IPS-NIHi11 (cell line): ENCODE results near the gene SUSD3.
"Not testable (repeated sequence)": the region's sequence is repeated elsewhere in the genome, so short reads cannot be mapped to it uniquely, and the experiment has no call there.

Experiments
- DNase-seq: peaks from one replicate; pipeline ENCODE4 v3.0.0; 2012; ENCODE audit warnings: mixed read lengths, low spot score

Gene SUSD3

DNA sequence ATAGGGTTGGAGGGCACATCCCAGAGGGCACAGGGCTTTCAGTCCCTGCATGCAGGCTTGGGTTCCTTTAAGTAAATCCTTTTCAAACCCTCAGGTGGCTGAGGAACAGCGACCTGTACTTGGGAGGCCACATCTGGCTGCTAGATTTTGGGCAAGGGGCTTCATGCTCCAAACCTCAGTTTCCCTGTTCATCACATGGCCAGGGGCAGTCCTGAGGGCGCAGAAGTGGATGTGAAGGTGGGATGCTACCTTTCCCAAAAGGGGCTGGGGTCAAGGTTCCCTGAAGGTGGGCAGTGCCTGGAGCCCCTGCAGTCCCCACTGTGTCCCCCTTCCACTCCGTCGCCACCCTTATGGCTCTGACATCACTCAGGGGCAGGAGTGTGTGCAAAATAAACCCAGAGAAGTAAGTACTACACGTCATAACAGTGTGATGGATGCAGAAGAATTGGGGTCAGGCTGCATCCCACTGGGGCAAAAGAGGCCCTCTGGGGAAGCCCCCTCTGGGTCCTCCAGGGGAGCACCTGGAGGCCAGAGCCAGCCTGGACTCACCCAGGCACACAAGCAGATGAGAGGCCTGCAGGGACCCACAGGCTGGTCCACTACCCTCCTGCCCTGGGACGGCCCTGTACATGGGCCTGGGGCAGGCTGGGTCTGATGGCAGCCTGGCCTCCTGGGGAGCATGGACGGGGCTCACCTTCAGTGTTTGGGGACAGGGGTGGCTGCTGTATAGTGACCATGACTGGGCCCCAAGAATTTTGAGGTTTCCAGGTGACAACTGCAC lies 35.6 kb downstream of the SUSD3 start:
- no peak for DNase-seq

DNA sequence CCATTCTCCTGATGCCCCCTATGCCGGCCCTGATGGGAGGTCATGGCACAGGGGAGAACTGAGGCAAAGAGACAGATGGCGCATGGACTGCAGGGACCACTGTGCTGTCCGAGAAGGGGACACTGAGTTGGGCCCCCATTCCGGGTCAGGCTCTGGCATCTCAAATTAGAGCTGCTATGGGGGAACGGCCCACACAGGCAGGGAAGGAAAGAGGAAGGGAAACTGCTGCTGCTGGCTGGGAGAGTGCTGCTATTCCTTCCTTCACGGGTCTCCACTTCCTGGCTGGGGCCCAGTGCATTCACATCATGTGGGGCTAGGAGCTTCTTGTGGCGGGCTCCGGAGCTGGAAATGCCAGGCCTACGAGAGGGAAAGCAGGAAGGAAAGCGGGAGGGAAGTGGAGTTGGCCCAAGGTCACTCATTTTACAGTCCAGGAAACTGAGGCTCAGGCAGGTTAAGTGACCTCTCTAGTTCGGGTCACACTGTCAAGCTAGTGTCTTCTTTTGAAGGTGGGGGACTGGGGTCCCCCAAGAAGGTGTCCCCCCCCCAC lies 36.2 kb downstream of the SUSD3 start:
- DNase-seq: no peak

DNA sequence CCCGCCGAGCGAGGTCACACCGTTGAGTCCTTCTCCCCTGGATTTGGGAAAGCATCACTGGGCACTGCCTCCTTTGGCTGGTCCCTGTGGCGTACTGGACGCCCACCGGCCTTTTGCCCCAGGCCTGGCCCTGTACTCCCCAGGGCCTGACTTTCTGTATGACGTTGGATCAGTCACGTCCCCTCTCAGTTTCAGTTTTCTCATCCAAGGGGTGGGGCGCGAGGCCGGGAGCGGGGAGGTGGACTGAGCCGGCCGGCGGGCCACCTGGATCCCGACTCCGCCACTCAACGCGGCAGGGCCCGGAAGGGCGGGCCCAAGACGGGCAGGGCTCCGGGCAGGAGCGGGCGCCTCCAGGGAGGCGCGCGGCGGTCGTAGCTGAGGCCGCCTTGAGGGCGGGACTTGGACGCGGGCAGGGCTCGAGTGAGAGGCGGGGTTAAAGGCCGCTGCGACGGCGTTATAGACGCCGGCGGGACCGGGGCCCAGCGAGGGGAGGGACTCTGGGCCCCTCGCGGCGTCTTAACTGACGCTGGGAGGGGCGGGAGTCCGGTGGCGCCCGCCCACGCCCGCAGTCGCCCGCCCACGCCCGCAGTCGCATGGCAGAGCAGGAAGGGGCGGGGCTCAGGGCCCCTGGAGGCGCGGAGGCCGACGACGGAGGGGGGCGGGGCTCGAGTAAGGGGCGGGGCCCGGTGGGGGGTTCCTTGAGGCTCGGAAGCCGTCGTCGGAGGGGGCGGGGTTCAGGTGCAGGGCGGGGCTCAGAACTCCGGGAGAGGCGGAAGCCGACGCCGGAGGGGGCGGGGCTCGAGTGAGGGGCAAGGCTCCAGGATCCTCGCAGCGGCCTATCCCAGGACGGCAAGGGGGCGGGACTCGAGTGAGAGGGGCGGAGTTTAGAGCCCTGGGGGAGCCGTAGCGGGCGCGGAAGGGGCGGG lies 37.0 kb downstream of the SUSD3 start:
- peak; percentile 98 for DNase-seq

DNA sequence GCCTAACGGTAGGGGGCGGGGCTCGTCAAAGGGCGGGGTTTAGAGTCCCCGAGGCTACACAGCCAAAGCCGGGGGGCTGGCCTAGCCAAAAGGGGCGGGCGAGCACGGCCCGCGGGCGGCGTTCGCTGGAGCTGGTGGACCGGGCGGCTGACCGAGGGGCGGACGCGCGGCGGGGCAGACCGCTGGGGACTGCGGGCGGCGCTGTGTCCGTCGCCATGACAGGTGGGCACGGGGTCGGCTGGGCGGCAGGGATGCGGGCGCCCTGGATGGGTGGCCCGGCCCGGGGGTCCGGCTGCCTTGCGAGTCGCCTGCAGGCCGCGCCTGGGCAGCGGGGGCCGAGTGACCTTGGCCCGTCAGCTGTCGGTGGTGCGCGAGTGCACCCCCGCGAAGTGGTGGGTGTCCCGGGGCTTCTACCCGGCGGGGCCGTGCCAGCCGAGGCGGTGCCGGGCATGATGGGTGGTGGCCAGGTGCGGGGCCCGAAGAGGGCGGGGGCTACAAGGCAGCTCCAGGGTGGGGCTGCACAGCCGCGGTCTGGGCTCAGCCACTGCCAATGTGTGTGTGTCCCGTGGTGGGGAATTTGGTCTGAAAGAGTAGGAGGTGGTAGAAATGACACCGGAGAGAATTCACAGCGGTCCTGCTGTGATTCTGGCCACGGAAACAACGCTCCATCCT lies 37.8 kb downstream of the SUSD3 start, which contains the start of gene CARD19:
Gene CARD19, plus strand, starts transcription at position 87 of the 672 bp plus-strand sequence. Its CDS starts 129 bp downstream, at position 216.
- peak; percentile 59 for DNase-seq

GRCh38 chr9:93096811-93097382 lies 38.4 kb downstream of the SUSD3 start:
- no peak for DNase-seq

DNA sequence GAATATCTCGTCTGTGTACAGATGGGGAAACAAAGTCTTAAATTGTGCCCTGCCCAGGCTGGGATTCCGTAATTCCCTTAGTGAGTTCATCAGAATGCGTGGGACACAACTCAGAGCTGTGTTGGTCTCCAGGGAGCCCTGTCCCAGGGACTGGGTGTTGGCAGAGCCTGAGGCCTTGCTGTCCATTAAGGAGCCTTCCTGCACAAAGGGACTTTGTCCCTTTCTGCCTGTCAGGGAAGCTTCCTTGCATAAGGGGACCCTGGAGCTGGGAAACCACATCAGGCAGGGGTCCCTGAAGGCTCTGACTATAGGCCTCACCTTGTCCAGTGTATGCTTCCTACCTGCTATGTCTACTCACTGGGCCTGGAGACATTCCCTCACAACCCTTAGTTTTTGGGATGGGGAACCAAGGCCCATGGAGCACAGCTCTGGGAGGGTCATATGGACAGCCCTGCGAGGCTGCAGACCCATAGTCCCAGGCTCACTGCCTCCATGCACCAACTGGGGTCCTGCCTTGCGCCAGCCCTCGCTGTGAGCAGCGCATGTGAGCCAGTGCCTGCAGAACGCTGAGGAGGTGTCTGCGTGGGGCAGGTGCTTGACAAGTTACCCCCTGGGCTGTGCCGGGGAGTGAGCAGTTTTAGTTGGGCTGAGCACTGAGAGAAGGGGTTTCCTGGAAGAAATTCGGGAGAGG lies 39.2 kb downstream of the SUSD3 start:
- peak; percentile 1 for DNase-seq

- peak; percentile 23 for DNase-seq
Observed at GRCh38 chr9:93098236-93098946, 39.9 kb downstream of the SUSD3 start.

- DNase-seq: peak; percentile 1
Observed at GRCh38 chr9:93099551-93100275, 41.2 kb downstream of the SUSD3 start.

GRCh38 chr9:93100276-93100636 lies 41.8 kb downstream of the SUSD3 start:
- no peak for DNase-seq

DNA sequence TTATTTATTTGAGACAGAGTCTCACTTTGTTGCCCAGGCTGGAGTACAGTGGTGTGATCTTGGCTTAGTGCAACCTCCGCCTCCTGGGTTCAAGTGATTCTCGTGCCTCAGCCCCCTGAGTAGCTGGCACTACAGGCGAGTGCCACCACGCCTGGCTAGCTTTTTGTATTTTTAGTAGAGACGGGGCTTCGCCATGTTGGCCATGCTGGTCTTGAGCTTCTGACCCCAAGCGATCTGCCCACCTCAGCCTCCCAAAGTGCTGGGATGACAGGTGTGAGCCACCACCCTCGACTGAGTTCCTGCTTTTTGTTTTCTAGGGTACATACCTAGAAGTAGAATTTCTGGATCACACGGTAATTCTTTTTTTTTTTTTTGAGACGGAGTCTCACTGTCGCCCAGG lies 42.6 kb downstream of the SUSD3 start:
- DNase-seq: not testable (repeated sequence)

- DNase-seq: no peak
Observed at GRCh38 chr9:93105620-93106019, 47.1 kb downstream of the SUSD3 start.

GRCh38 chr9:93107151-93107824 lies 48.8 kb downstream of the SUSD3 start:
- DNase-seq: peak; percentile 0

DNA sequence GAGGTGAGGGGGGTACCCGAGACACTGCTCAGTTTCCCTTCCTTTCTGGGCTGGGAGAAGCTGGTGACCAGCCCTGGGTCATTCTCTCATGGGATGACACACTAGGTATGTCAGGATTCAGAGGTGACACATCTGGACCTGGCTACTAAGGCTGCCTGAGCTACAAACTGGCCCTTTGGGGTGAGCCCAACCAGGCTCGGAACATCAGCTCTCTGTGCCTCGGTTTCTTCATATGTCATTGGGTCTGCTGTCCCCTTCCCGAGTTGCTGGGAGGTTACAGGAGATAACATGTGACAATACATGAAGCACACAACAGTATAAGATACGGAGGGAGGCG lies 49.3 kb downstream of the SUSD3 start:
- no peak for DNase-seq

DNA sequence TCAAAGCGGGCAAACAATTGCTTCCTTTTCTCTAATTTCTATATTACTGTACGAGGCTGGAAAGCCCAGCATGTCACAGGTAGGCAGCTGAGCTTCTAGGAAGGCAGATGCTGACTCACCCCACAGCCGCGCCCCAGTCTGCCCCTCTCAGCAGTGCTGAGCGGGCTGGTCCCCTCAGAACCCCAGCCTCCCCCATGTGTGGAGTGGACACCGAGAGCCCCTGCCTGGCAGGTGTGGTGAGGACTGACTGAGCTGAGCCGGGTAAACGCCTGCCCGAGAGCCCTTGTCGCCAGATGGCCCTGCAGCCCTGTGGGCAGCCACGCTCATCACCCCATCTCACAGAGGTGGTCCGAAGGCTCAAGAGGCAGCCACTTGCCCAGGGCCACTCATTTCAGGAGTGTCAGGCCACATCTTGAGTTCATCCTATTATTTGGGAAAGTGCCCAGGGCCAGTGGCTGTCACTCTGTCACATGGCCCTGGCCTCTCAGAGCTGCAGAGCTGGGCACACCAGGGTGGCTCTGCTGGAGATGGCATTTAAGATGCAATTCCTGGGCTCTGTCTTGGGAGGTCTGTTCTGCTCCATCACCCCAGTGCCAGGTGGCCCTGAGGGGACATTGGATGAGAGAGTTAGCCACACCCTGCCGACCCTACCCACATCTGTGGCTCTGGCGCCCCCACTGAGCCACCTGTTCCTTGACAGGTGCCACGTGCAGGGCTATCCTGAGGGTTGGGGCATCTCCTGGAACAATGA lies 50.0 kb downstream of the SUSD3 start:
- DNase-seq: peak; percentile 5

- DNase-seq: peak; percentile 3
Observed at GRCh38 chr9:93110311-93110855, 51.9 kb downstream of the SUSD3 start.

DNA sequence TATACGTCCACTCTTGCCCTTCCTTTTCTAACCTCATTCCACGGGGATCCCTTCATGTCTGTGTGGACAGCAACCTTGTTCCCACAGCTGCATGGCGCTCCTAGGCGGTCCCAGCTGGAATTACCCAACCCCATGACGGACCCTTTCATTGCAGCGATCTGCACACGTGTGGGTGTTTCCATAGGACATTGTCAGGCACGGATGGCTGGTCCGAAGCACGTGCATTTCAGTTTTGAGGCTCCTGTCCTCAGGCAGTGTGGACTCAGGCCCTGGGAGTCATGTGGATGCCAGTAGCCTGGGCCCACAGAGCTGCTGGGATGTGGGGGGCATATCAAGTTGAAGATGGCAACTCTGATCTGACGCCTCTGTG lies 52.5 kb downstream of the SUSD3 start:
- peak; percentile 1 for DNase-seq

DNA sequence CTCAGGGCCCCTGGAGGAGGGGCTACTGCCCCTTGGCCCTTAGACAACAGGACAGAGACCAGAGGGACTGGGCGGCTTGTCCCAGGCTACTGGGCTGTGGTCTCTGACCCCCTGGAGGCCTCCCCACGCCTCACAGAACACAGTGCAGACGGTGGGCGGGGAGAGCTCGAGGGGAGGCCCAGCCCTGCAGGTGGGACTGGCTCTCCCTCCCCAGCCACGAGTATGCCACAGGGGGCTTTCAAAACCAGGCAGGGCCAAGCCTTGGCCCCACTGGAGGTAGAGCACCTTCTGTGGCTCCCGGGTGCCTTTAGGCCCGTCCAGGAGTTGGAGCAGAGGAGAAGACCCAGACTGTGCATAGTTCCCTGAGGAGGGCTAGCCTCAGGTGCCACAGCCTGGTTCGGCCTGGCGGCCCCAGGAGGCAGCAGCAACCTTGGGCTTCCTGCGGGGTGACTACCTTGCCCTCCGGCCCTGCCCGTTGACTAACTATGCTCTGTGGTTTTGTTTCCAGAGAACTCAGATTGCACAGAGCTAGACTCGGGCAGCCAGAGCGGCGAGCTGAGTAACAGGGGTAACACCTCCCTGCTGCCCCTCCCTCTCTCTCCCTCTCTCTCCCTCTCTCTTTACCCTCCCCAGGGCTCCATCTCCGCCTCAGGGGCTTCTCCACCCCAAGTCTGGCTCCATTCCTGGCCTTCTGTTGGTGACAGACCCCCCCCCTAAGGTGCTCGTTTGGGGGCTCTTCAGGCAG lies 53.0 kb downstream of the SUSD3 start:
- DNase-seq: peak; percentile 5
